Measurements from ENCODE around the gene EPHB1. TPM values are rescaled to one million over a fixed set of nuclear protein-coding genes. Genes with fewer than 3 reads are reported as not detected.

EPHB1 gene
- total RNA-seq, 1 donor from 2014 or later = 3.0 TPM

- DNase-seq = no peak
- no peak for TF ChIP-seq CTCF (IDR thresholded peaks at IDR 0.05)
- intact Hi-C loops (cut with DNase I) = no loop called here
- Histone ChIP-seq H3K27me3 (ENCODE audit: low read depth) (no peaks in the 10 kb centered on the region), H3K9me3 (no peaks in the 10 kb centered on the region), H3K27ac (no peak overlapping the region), H3K4me1 (no peaks in the 10 kb centered on the region), H3K36me3 (no peaks in the 10 kb centered on the region), H3K4me3 (no peak overlapping the region)
- no peak for ATAC-seq
Measured at GRCh38 chr3:135261214-135261775, 466.2 kb downstream of the EPHB1 start.

GRCh38 chr3:135261916-135262315, 466.9 kb downstream of the EPHB1 start:
- DNase-seq (no peak), ATAC-seq (no peak)
- intact Hi-C loops (cut with DNase I) = no loop called here
- TF ChIP-seq CTCF (IDR thresholded peaks at IDR 0.05) = no peak
- H3K9me3 ChIP-seq = no peaks in the 10 kb centered on the region
- no peak overlapping the region for H3K4me3 ChIP-seq
- no peaks in the 10 kb centered on the region for H3K4me1 ChIP-seq
- no peak overlapping the region for H3K27ac ChIP-seq
- H3K27me3 ChIP-seq (ENCODE audit: low read depth) = no peaks in the 10 kb centered on the region
- no peaks in the 10 kb centered on the region for H3K36me3 ChIP-seq

GRCh38 chr3:135262441-135262840, 467.4 kb downstream of the EPHB1 start:
- no peaks in the 10 kb centered on the region for H3K36me3 ChIP-seq
- no peak overlapping the region for H3K4me3 ChIP-seq
- no peak overlapping the region for H3K27ac ChIP-seq
- no peak for TF ChIP-seq CTCF (IDR thresholded peaks at IDR 0.05)
- no peaks in the 10 kb centered on the region for H3K9me3 ChIP-seq
- no peaks in the 10 kb centered on the region for H3K27me3 ChIP-seq (ENCODE audit: low read depth)
- no peaks in the 10 kb centered on the region for H3K4me1 ChIP-seq
- ATAC-seq (no peak), DNase-seq (no peak)
- intact Hi-C loops (cut with DNase I) = no loop called here

GRCh38 chr3:135263331-135263730, 468.3 kb downstream of the EPHB1 start:
- intact Hi-C loops (cut with DNase I) = no loop called here
- no peak for TF ChIP-seq CTCF (IDR thresholded peaks at IDR 0.05)
- no peak for ATAC-seq

GRCh38 chr3:135267487-135267886, 472.4 kb downstream of the EPHB1 start:
- H3K9me3 ChIP-seq = no peaks in the 10 kb centered on the region
- TF ChIP-seq CTCF (IDR thresholded peaks at IDR 0.05) = no peak

More at GRCh38 chr3:135263331-135263730, 468.3 kb downstream of the EPHB1 start:
- Histone ChIP-seq H3K27ac (no peak overlapping the region), H3K4me1 (no peaks in the 10 kb centered on the region), H3K9me3 (no peaks in the 10 kb centered on the region), H3K27me3 (ENCODE audit: low read depth) (no peaks in the 10 kb centered on the region), H3K4me3 (no peak overlapping the region), H3K36me3 (no peaks in the 10 kb centered on the region)
- DNase-seq = no peak

More at GRCh38 chr3:135267487-135267886, 472.4 kb downstream of the EPHB1 start:
- Histone ChIP-seq H3K4me1 (no peaks in the 10 kb centered on the region), H3K27ac (no peak overlapping the region), H3K27me3 (ENCODE audit: low read depth) (no peaks in the 10 kb centered on the region), H3K4me3 (no peak overlapping the region), H3K36me3 (no peaks in the 10 kb centered on the region)
- no peak for ATAC-seq
- no peak for DNase-seq
- intact Hi-C loops (cut with DNase I) = no loop called here

Measured in lower lobe of right lung (tissue), 2 donors.